ENCODE measurements around the gene FITM1. TPM values are rescaled to one million over a fixed set of nuclear protein-coding genes. Genes with fewer than 3 reads are reported as not detected.

FITM1 gene
- total RNA-seq (2022; extraction: Qiagen RNA extraction; ENCODE audit: low read depth), result 0.17 to 0.31 TPM in 2 of 5 replicates, not detected in the others

GRCh38 chr14:24130380-24130716 lies at the start of gene FITM1:
FITM1 (plus strand) TSS chr14:24130659; CDS start chr14:24131564, 905 bp downstream.

DNA sequence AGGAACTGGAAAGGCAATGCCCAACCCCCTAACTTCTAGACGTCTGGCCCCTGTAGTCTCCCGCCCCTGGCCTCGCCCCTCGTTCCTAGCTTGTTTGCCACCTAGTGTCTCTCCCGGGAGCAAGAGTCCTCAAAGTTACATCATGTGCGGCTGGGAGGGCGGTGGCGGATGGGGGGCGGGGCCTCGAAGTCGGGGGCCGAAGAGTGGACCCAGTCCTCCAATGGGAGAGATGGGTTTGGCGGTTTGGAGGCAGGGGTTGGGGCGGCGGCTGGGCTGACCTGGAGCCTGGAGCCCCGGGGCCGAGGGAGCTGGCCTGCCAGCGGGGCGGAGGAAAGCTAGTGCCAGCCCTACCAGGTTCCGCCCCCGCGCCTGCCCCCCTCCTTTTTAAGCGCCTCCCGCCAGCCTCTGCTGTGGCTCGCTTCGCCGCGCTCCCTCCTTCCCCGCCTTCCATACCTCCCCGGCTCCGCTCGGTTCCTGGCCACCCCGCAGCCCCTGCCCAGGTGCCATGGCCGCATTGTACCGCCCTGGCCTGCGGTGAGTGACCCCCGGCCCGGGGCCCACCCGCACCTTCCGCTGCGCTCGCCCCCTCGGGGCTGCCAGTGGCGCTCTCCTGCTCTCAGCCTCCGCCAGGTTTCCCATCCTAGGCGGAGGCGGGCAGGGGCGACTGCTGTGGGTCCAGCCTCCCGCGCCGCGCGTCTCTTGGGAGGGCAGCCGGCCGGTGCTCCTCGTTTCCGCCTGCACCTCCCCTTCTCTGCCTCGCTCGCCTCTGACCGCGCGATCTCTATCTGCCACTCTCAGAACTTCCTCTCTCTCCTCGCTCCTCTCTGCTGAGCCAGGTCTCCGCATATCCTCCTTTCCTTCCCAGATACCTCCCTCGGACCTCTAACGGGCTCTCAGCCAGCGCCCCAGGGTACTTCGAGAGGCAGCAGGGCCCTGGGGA lies 36.3 kb upstream of the FITM1 start, which contains the start of gene PCK2:
TSS of gene PCK2 (plus strand) at position 411 of the 940 bp plus-strand sequence. CDS start at position 506, 95 bp downstream.

DNA sequence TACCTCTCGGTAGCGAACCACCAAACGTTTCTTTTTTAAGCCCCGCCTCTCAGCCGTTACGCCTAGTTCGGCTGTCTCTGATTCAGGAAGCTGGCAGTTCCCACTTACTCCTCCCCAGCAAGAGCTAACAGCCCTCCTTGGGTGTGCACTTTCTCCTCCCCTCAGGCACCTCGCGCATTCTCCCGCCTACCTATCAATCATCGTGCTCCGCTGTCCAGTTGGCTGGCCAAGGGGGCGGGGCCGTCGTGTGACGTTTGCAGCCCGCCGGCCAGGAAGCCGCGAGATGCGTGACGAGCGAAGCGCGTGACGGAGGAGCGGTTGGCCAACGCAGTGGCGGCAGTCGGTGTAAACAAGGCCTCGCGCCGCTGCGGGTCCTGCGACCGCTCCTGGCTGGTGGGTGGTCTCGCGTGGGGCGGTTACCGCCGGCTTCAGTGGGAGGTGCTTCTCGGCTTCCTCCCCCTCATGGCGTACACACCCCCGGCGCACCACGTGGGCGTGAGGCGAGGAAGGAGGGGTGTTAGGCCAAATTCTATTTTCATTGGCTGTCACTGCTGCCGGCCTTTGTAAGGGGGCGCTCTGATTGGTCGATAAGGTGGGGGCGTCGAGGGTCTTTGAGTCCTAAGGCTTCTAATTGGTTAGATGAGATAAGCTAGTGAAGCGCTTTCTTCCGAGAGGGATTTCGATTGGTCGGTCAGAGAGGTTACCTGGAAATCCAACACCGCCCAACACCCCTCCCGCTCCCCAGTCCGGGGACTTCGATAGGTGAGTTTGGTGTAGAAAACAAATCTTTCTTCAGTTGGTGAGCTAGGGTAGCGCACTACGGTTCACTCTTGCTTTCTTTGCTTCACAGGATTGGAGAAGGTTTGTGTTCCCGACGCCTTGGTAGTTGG lies 15.7 kb upstream of the FITM1 start, which contains the start of the genes DCAF11 and NRL:
TSS of gene DCAF11 (plus strand) at position 246 of the 890 bp plus-strand sequence. CDS start 818 bp downstream, outside the sequence.
TSS of gene NRL (minus strand) at position 418 of the 890 bp plus-strand sequence. CDS start 32,101 bp downstream, outside the sequence.

GRCh38 chr14:24135834-24136683 lies 5.6 kb downstream of the FITM1 start, which contains the start of gene PSME1:
PSME1 (plus strand) TSS chr14:24136194; CDS start chr14:24136263, 69 bp downstream.

GRCh38 chr14:24141097-24141880 lies 10.8 kb downstream of the FITM1 start, which contains the start of gene EMC9:
EMC9 (minus strand) TSS chr14:24141591; CDS start chr14:24141304, 287 bp downstream.

DNA sequence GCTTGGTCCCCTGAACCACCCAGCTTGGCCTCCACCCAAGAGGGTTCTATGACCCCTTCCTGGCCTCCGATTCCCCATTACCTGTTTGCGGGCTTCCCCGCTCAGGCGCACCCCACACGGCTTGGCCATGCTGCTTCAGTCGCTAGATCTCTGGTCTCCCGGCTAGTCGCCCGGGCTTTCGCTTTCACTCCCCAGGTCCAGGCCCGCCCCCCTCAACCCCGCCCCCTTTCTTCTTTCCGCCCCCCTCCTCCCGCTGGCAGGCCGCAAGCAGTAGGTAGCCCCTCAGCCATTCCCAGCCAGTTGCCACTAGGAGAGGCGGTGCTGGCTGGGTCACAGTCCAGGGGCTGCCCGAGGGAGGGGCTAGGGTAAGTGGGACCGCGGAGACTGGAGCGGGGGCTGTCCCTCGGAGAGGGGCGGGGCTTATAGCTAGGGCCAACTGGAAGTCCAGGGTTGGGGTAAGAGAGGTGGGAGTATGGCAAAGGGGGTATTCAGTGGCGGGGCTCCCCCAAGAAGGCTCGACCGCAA lies 16.1 kb downstream of the FITM1 start, which contains the start of gene PSME2:
TSS of gene PSME2 (minus strand) at position 158 of the 525 bp plus-strand sequence. CDS start at position 129, 29 bp downstream.

GRCh38 chr14:24146978-24147760 lies 16.7 kb downstream of the FITM1 start, which contains the start of gene RNF31:
RNF31 (plus strand) TSS chr14:24147498; CDS start chr14:24147699, 201 bp downstream.

DNA sequence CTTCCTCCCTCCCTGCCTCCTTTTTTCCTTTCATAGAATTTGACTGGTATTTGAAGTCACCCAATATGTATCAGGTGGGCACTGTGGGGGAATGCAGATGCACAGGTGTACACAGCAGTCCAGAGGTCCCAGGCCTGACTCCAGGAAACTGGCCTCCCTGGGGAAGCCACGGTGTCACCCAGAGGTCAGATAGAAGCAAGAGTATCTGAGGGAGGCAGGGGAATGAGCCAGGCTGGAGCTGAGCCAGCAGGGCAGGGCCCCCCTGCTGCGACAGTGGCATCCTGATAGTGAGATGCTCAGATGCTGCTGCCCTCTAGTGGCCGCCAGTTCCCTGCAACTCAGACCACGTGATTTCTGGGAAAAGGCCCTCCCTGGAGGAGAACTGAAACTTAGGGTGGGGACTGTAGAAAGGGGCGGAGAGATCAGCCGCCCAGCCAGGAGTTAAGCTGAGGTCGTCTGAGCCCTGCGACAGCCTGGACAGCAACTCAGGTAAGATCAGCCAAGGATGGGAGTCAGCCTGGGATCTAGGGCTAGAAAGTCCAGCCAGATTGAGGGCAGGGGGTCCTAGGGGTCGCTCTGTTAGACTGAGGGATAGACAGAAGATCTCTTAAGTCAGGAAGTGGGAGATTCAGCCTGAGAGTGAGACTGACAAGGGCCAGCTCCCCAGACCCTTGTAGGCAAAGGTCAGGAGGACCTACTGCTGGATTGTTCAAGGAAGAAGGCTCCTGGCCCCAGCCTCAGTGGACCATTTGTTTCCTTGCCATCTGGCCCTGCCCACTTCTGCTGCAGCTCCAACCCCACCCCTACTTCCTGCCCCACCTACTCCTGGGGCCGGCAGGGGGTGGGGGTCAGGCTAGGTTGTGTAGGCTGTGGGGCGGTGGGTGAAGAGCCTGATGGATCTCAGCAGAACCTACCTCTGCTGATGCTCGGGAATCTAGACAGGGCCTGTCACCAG lies 30.7 kb downstream of the FITM1 start, which contains the start of gene IRF9:
TSS of gene IRF9 (plus strand) at position 416 of the 955 bp plus-strand sequence. CDS start 880 bp downstream, outside the sequence.

GRCh38 chr14:24171422-24172260 lies 41.2 kb downstream of the FITM1 start, which contains the start of gene REC8:
REC8 (plus strand) TSS chr14:24172080; CDS start chr14:24172553, 473 bp downstream.

Other genes with a start within 250 kb of the FITM1 start
- gene DHRS4, start 176.9 kb upstream of the FITM1 start, total RNA-seq (2022; extraction: Qiagen RNA extraction; ENCODE audit: low read depth), result 42.2 to 47.9 TPM (median 46.2 TPM) in 5 replicates
- 22.1 to 37.0 TPM (median 30.3 TPM) in 5 replicates for gene DHRS4L2, start 141.7 kb upstream of the FITM1 start, total RNA-seq (2022; extraction: Qiagen RNA extraction; ENCODE audit: low read depth)
- gene CARMIL3, start 78.7 kb upstream of the FITM1 start, total RNA-seq (2022; extraction: Qiagen RNA extraction; ENCODE audit: low read depth), result 0.34 to 0.95 TPM (median 0.49 TPM) in 5 replicates
- gene CPNE6, start 59.1 kb upstream of the FITM1 start, total RNA-seq (2022; extraction: Qiagen RNA extraction; ENCODE audit: low read depth), result not detected in 5 replicates
- 16.5 to 22.6 TPM (median 20.9 TPM) in 5 replicates for gene PCK2, start 36.3 kb upstream of the FITM1 start, total RNA-seq (2022; extraction: Qiagen RNA extraction; ENCODE audit: low read depth)
- 19.5 to 23.6 TPM (median 20.5 TPM) in 5 replicates for gene DCAF11, start 15.9 kb upstream of the FITM1 start, total RNA-seq (2022; extraction: Qiagen RNA extraction; ENCODE audit: low read depth)
- gene NRL, start 15.7 kb upstream of the FITM1 start, total RNA-seq (2022; extraction: Qiagen RNA extraction; ENCODE audit: low read depth), result 0.72 to 1.2 TPM (median 0.80 TPM) in 5 replicates
- gene PSME1, start 5.5 kb downstream of the FITM1 start, total RNA-seq (2022; extraction: Qiagen RNA extraction; ENCODE audit: low read depth), result 166 to 196 TPM (median 176 TPM) in 5 replicates
- 45.0 to 65.7 TPM (median 61.1 TPM) in 5 replicates for gene EMC9, start 10.9 kb downstream of the FITM1 start, total RNA-seq (2022; extraction: Qiagen RNA extraction; ENCODE audit: low read depth)
- 163 to 221 TPM (median 173 TPM) in 5 replicates for gene PSME2, start 16.0 kb downstream of the FITM1 start, total RNA-seq (2022; extraction: Qiagen RNA extraction; ENCODE audit: low read depth)
- 18.9 to 37.4 TPM (median 28.0 TPM) in 5 replicates for gene RNF31, start 16.8 kb downstream of the FITM1 start, total RNA-seq (2022; extraction: Qiagen RNA extraction; ENCODE audit: low read depth)
- gene IRF9, start 30.6 kb downstream of the FITM1 start, total RNA-seq (2022; extraction: Qiagen RNA extraction; ENCODE audit: low read depth), result 14.5 to 20.9 TPM (median 16.8 TPM) in 5 replicates
- 4.0 to 5.5 TPM (median 5.1 TPM) in 5 replicates for gene REC8, start 41.4 kb downstream of the FITM1 start, total RNA-seq (2022; extraction: Qiagen RNA extraction; ENCODE audit: low read depth)
- 79.3 to 90.2 TPM (median 86.3 TPM) in 5 replicates for gene IPO4, start 58.2 kb downstream of the FITM1 start, total RNA-seq (2022; extraction: Qiagen RNA extraction; ENCODE audit: low read depth)
- gene TM9SF1, start 64.8 kb downstream of the FITM1 start, total RNA-seq (2022; extraction: Qiagen RNA extraction; ENCODE audit: low read depth), result 63.2 to 70.0 TPM (median 67.6 TPM) in 5 replicates
- not detected in 5 replicates for gene TSSK4, start 75.0 kb downstream of the FITM1 start, total RNA-seq (2022; extraction: Qiagen RNA extraction; ENCODE audit: low read depth)
- 71.9 to 101 TPM (median 93.0 TPM) in 5 replicates for gene CHMP4A, start 82.8 kb downstream of the FITM1 start, total RNA-seq (2022; extraction: Qiagen RNA extraction; ENCODE audit: low read depth)
- gene MDP1, start 85.4 kb downstream of the FITM1 start, total RNA-seq (2022; extraction: Qiagen RNA extraction; ENCODE audit: low read depth), result 27.3 to 34.4 TPM (median 29.4 TPM) in 5 replicates
- 444 to 520 TPM (median 484 TPM) in 5 replicates for gene NEDD8, start 101.7 kb downstream of the FITM1 start, total RNA-seq (2022; extraction: Qiagen RNA extraction; ENCODE audit: low read depth)
- 54.3 to 66.4 TPM (median 58.1 TPM) in 5 replicates for gene GMPR2, start 102.3 kb downstream of the FITM1 start, total RNA-seq (2022; extraction: Qiagen RNA extraction; ENCODE audit: low read depth)
- 34.2 to 38.2 TPM (median 36.6 TPM) in 5 replicates for gene TINF2, start 112.0 kb downstream of the FITM1 start, total RNA-seq (2022; extraction: Qiagen RNA extraction; ENCODE audit: low read depth)
- gene TGM1, start 132.5 kb downstream of the FITM1 start, total RNA-seq (2022; extraction: Qiagen RNA extraction; ENCODE audit: low read depth), result 0.53 to 1.1 TPM (median 1.0 TPM) in 5 replicates
- gene RABGGTA, start 140.9 kb downstream of the FITM1 start, total RNA-seq (2022; extraction: Qiagen RNA extraction; ENCODE audit: low read depth), result 15.2 to 18.4 TPM (median 16.6 TPM) in 5 replicates
- gene DHRS1, start 169.1 kb downstream of the FITM1 start, total RNA-seq (2022; extraction: Qiagen RNA extraction; ENCODE audit: low read depth), result 10.3 to 14.0 TPM (median 13.1 TPM) in 5 replicates
- gene NOP9, start 169.2 kb downstream of the FITM1 start, total RNA-seq (2022; extraction: Qiagen RNA extraction; ENCODE audit: low read depth), result 13.7 to 17.0 TPM (median 16.6 TPM) in 5 replicates
- 0.15 to 1.00 TPM (median 0.20 TPM) in 5 replicates for gene CIDEB, start 177.3 kb downstream of the FITM1 start, total RNA-seq (2022; extraction: Qiagen RNA extraction; ENCODE audit: low read depth)
- 2.5 to 5.7 TPM (median 4.3 TPM) in 5 replicates for gene LTB4R2, start 179.5 kb downstream of the FITM1 start, total RNA-seq (2022; extraction: Qiagen RNA extraction; ENCODE audit: low read depth)
- 3.7 to 6.6 TPM (median 6.4 TPM) in 5 replicates for gene LTB4R, start 180.8 kb downstream of the FITM1 start, total RNA-seq (2022; extraction: Qiagen RNA extraction; ENCODE audit: low read depth)
- gene ADCY4, start 204.4 kb downstream of the FITM1 start, total RNA-seq (2022; extraction: Qiagen RNA extraction; ENCODE audit: low read depth), result not detected in 5 replicates
- gene RIPK3, start 209.3 kb downstream of the FITM1 start, total RNA-seq (2022; extraction: Qiagen RNA extraction; ENCODE audit: low read depth), result not detected in 5 replicates
- 0.29 to 0.67 TPM (median 0.47 TPM) in 4 of 5 replicates, not detected in the other for gene NFATC4, start 237.5 kb downstream of the FITM1 start, total RNA-seq (2022; extraction: Qiagen RNA extraction; ENCODE audit: low read depth)